HepG2 (cell line): ENCODE measurements around the gene SKIC2. TPM values are rescaled to one million over a fixed set of nuclear protein-coding genes. Genes with fewer than 3 reads are reported as not detected.

Experiments
- AKAP8 ChIP-seq: sonication (generic); formaldehyde crosslinking; IDR thresholded peaks from 2 replicates; pipeline ENCODE4 v1.5.1; 2020; ENCODE audit warnings: mild to moderate bottlenecking, missing genetic modification reagents
- BCL6 ChIP-seq: IDR thresholded peaks from 2 replicates; pipeline ENCODE4 v1.6.1; 2016; ENCODE audit warnings: missing genetic modification reagents, missing compliant biosample characterization
- CHCHD3 ChIP-seq: sonication (generic); formaldehyde crosslinking; IDR thresholded peaks from 2 replicates; pipeline ENCODE4 v1.8.0; 2022; ENCODE audit warnings: mild to moderate bottlenecking, missing genetic modification reagents, moderate library complexity
- CHD2 ChIP-seq: IDR thresholded peaks from 2 replicates; pipeline ENCODE4 v1.6.1; 2011; ENCODE audit warnings: low read depth, low read length, improper control_type of control experiment
- GPN1 ChIP-seq: sonication (generic); formaldehyde crosslinking; IDR thresholded peaks from 2 replicates; pipeline ENCODE4 v1.5.1; 2020; ENCODE audit warnings: missing genetic modification reagents, borderline replicate concordance
- HBP1 ChIP-seq: IDR thresholded peaks from 2 replicates; pipeline ENCODE4 v1.6.1; 2016; ENCODE audit warnings: low read depth, control low read depth
- HNF4G ChIP-seq, 2 experiments: sonication (generic) in 1 of 2; formaldehyde crosslinking in 1 of 2; IDR thresholded peaks; 2 replicates each; pipeline versions ENCODE4 v1.4.0 to v1.6.1; 2011 to 2020; ENCODE audit warnings: borderline replicate concordance in 2 of 2, low read depth in 2 of 2, mild to moderate bottlenecking in 2 of 2, low read length in 1 of 2, missing genetic modification reagents in 1 of 2, moderate library complexity in 1 of 2
- MAX ChIP-seq: IDR thresholded peaks from 2 replicates; pipeline ENCODE4 v1.6.1; 2012; ENCODE audit warnings: inconsistent platforms
- MED1 ChIP-seq: sonication (generic); formaldehyde crosslinking; IDR thresholded peaks from 2 replicates; pipeline ENCODE4 v1.4.0; 2020; ENCODE audit warnings: missing genetic modification reagents
- NFRKB ChIP-seq: fragments of 450-650 bp; IDR thresholded peaks from 2 replicates; pipeline ENCODE4 v1.6.1; 2017
- SOX13 ChIP-seq, 3 experiments: fragments of 450-650 bp in 1 of 3; sonication (generic) in 1 of 3; formaldehyde crosslinking in 1 of 3; IDR thresholded peaks in 2 of 3; conservative IDR thresholded peaks in 1 of 3; 2 replicates each; pipeline versions ENCODE4 v1.5.0 to v1.6.1; 2016 to 2020; ENCODE audit warnings: antibody characterized with exemption in 1 of 3, mild to moderate bottlenecking in 1 of 3, missing compliant biosample characterization in 1 of 3, missing genetic modification reagents in 1 of 3, moderate library complexity in 1 of 3
- SP140L ChIP-seq: sonication (generic); formaldehyde crosslinking; IDR thresholded peaks from 2 replicates; pipeline ENCODE4 v1.4.0; 2020; ENCODE audit warnings: missing genetic modification reagents, borderline replicate concordance
- ZNF234 ChIP-seq: sonication (generic); formaldehyde crosslinking; conservative IDR thresholded peaks from 2 replicates; pipeline ENCODE4 v1.5.1; 2020; ENCODE audit warnings: mild to moderate bottlenecking, missing genetic modification reagents
- ZNF337 ChIP-seq: sonication (generic); formaldehyde crosslinking; IDR thresholded peaks from 2 replicates; pipeline ENCODE4 v1.5.1; 2020; ENCODE audit warnings: missing genetic modification reagents, low read depth, mild to moderate bottlenecking, borderline replicate concordance
- ZNF703 ChIP-seq: sonication (generic); formaldehyde crosslinking; IDR thresholded peaks from 2 replicates; pipeline ENCODE4 v1.5.1; 2020; ENCODE audit warnings: missing genetic modification reagents, mild to moderate bottlenecking, moderate library complexity, borderline replicate concordance
- polyA plus RNA-seq, 8 experiments: library from polyadenylated mRNA; depleted of rRNA in 3 of 8; stranded (reverse) in 7 of 8; unstranded in 1 of 8; fragments of >200 nt; fragmentation: Illumina TruSeq in 4 of 8; extraction: Trizol in 4 of 8; gene quantifications; 2 replicates each; pipeline versions ENCODE4 v1.2.1 to v1.2.3, GENCODE V29; 2011 to 2016; ENCODE audit warnings: low read depth in 4 of 8, missing spikeins in 1 of 8, mixed read lengths in 1 of 8; ENCODE audit not compliant: insufficient read depth in 1 of 8
- total RNA-seq, 5 experiments: library from RNA; depleted of rRNA; stranded (reverse); fragments of >200 nt; fragmentation: Illumina TruSeq; extraction: Trizol; gene quantifications; 2 replicates each; pipeline ENCODE4 v1.2.3, GENCODE V29; 2016; ENCODE audit warnings: low read depth in 1 of 5
- TF ChIP-seq, protein P1 (sequence below), 2 experiments: sonication (generic) in 1 of 2; formaldehyde crosslinking in 1 of 2; IDR thresholded peaks; 2 replicates each; pipeline versions ENCODE4 v1.5.1 to v1.6.1; 2011 to 2020; ENCODE audit warnings: borderline replicate concordance in 1 of 2, low read depth in 1 of 2, low read length in 1 of 2, mild to moderate bottlenecking in 1 of 2, missing genetic modification reagents in 1 of 2, moderate library complexity in 1 of 2
- TF ChIP-seq, protein P2 (sequence below): IDR thresholded peaks from 2 replicates; pipeline ENCODE4 v1.6.1; 2012; ENCODE audit warnings: low read length, improper control_type of control experiment

The SKIC2 gene
- total and polyA plus RNA-seq, 2 of the 13 experiments (the other 11 are each of a cell fraction or from before 2014, with no cell fraction given): 67.1 to 68.4 TPM

DNA sequence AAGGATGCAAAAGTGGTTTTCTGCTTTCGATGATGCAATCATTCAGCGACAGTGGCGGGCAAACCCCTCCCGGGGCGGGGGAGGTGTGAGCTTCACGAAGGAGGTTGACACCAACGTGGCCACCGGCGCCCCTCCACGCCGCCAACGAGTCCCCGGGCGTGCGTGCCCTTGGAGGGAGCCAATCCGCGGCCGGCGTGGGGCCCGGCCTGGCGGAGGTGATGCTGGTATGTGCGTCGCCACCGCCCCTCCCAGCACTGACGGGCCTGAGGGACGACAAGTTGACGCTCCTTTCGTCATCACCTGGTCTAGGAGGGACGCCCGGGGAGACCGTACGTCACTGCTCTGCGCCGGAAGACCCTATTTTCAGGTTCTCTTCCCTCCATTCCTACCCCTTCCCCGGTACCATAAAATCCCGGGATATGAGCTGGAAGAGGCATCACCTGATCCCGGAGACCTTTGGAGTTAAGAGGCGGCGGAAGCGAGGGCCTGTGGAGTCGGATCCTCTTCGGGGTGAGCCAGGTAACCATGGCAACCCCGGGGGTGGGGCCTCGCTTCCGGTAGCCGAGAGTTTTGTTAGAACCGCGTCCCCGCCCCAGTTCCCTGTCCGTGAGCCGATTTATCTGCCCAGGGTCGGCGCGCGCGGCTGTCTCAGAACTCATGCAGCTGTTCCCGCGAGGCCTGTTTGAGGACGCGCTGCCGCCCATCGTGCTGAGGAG is 13.2 kb downstream of the SKIC2 start, which contains the start of gene DXO (continued):
- peak; percentile 80 for TF ChIP-seq MED1
- TF ChIP-seq ZNF337 (CRISPR knock-in tag): 0 out of 2 replicates have a peak, but pooled peaks have one; percentile 3
- no peak; the same call in 1 of the 2 replicates for TF ChIP-seq SP140L (CRISPR knock-in tag)
- TF ChIP-seq GPN1 (CRISPR knock-in tag): no peak
- peak; percentile 86 for TF ChIP-seq CHD2
- TF ChIP-seq BCL6: peak; percentile 46; the same call in 1 of the 2 replicates
- peak; percentile 93 for TF ChIP-seq ZNF234 (CRISPR knock-in tag)
- peak; percentile 89 for TF ChIP-seq HBP1
- TF ChIP-seq MAX: peak; percentile 92
- no peak for TF ChIP-seq NFRKB
- TF ChIP-seq, protein P1, sequence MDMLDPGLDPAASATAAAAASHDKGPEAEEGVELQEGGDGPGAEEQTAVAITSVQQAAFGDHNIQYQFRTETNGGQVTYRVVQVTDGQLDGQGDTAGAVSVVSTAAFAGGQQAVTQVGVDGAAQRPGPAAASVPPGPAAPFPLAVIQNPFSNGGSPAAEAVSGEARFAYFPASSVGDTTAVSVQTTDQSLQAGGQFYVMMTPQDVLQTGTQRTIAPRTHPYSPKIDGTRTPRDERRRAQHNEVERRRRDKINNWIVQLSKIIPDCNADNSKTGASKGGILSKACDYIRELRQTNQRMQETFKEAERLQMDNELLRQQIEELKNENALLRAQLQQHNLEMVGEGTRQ (IDR thresholded peaks at IDR 0.05; ENCODE audit: low read depth, low read length): peak; percentile 28; the same call in 1 of the 2 replicates
- TF ChIP-seq, protein P1 (CRISPR knock-in tag; IDR thresholded peaks at IDR 0.05; ENCODE audit: borderline replicate concordance): peak; percentile 71; the same call in 1 of the 2 replicates
- peak; percentile 59; the same call in 1 of the 2 replicates for TF ChIP-seq ZNF703
- TF ChIP-seq, protein P2, sequence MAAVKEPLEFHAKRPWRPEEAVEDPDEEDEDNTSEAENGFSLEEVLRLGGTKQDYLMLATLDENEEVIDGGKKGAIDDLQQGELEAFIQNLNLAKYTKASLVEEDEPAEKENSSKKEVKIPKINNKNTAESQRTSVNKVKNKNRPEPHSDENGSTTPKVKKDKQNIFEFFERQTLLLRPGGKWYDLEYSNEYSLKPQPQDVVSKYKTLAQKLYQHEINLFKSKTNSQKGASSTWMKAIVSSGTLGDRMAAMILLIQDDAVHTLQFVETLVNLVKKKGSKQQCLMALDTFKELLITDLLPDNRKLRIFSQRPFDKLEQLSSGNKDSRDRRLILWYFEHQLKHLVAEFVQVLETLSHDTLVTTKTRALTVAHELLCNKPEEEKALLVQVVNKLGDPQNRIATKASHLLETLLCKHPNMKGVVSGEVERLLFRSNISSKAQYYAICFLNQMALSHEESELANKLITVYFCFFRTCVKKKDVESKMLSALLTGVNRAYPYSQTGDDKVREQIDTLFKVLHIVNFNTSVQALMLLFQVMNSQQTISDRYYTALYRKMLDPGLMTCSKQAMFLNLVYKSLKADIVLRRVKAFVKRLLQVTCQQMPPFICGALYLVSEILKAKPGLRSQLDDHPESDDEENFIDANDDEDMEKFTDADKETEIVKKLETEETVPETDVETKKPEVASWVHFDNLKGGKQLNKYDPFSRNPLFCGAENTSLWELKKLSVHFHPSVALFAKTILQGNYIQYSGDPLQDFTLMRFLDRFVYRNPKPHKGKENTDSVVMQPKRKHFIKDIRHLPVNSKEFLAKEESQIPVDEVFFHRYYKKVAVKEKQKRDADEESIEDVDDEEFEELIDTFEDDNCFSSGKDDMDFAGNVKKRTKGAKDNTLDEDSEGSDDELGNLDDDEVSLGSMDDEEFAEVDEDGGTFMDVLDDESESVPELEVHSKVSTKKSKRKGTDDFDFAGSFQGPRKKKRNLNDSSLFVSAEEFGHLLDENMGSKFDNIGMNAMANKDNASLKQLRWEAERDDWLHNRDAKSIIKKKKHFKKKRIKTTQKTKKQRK: no peak
- no peak for TF ChIP-seq CHCHD3 (CRISPR knock-in tag)
- TF ChIP-seq HNF4G (IDR thresholded peaks at IDR 0.05; ENCODE audit: borderline replicate concordance, low read depth, low read length): peak; percentile 48; the same call in 1 of the 2 replicates
- TF ChIP-seq HNF4G (CRISPR knock-in tag; IDR thresholded peaks at IDR 0.05; ENCODE audit: borderline replicate concordance, low read depth): peak; percentile 37
- peak; percentile 88 for TF ChIP-seq AKAP8 (CRISPR knock-in tag)
- no peak for TF ChIP-seq SOX13 (IDR thresholded peaks at IDR 0.05)
- TF ChIP-seq SOX13 (CRISPR knock-in tag; conservative IDR thresholded peaks at IDR 0.05 in 1 of 2, IDR thresholded peaks at IDR 0.05 in 1 of 2): peak in 1 of 2 experiments; percentile 48; a peak in 1 of 4 replicates
